ENCODE data around the gene GARIN5B. TPM values are rescaled to one million over a fixed set of nuclear protein-coding genes. Genes with fewer than 3 reads are reported as not detected.

Gene GARIN5B
- total RNA-seq, 3 donors from 2014 or later (not counting 1 experiment from before 2014, with no cell fraction given), result not detected

DNA sequence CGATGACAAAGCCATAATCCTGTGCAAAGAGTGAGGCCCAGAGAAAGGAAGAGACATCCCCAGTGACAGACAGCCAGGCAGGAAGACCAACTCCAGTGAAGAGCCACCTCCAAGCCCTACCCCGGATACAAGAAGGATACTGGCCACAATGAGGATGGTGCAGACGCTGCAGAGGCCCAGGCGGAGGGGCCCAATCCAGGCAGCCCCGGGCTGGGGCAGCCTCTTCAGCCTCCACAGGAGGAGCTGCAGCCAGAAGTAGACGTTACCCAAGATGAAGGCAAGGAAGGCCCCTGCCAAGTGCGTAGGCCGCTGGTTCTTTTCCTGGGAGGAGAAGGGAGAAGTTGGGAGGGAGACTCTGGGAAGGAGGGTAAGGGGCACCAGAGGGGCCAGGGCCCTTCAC, 46.4 kb downstream of the GARIN5B start:
- no peak overlapping the region for H3K4me3 Mint-ChIP-seq

DNA sequence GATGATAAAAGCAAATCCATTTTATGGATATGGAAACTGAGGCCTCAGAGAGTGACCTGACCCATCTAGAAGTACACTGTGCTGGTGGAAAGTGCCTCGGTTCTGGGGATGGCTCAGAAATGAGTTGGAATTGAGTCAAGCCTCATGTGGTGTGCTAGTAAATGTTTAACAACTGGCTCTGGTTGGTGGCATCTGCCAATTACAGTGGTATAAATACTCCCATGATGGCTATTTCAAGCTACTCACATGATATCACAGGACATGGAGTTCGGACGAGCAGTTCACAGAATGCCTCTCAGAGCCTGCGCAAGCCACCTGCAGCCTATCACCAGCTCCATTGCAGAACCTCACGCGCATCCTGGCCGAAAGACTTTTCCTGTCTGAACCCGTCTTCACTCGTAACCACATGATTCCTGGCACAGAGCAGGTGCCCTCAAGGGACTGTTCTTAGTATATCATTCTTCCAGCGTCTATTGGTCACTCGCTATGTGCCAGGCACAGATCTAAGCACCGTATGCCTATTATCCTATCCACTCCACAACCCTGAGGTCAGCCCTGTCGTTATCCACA, 47.0 kb downstream of the GARIN5B start:
- H3K27me3 Mint-ChIP-seq (ENCODE audit: low read depth in 2 of 2), result no peaks in the 10 kb centered on the region
- Histone ChIP-seq H3K36me3 (ENCODE audit: control insufficient read depth, insufficient read depth, low read length) (no peaks in the 10 kb centered on the region), H3K4me1 (ENCODE audit: control insufficient read depth, insufficient read depth, low read length) (no peaks in the 10 kb centered on the region), H3K27ac (ENCODE audit: low read length) (no peak overlapping the region), H3K27me3 (ENCODE audit: control insufficient read depth, insufficient read depth, low read length) (no peaks in the 10 kb centered on the region), H3K9me3 (ENCODE audit: control insufficient read depth, insufficient read depth, low read length) (no peaks in the 10 kb centered on the region), H3K4me3 (ENCODE audit: low read length) (no peak overlapping the region)
- no peaks in the 10 kb centered on the region for H3K36me3 Mint-ChIP-seq
- no peak overlapping the region for H3K4me3 Mint-ChIP-seq
- WGBS (ENCODE audit: insufficient coverage), result 88% methylated on average over 13 of the region's 13 CpGs
- H3K9me3 Mint-ChIP-seq, result no peaks in the 10 kb centered on the region
- no peaks in the 10 kb centered on the region for H3K4me1 Mint-ChIP-seq
- ATAC-seq, result no peak
- TF ChIP-seq CTCF (IDR thresholded peaks at IDR 0.05), result no peak
- intact Hi-C loops (cut with micrococcal nuclease), result no loop called here
- no peak for DNase-seq
- H3K27ac Mint-ChIP-seq, result no peak overlapping the region

More for the DNA sequence above, 46.4 kb downstream of the GARIN5B start:
- H3K27me3 Mint-ChIP-seq (ENCODE audit: low read depth in 2 of 2), result peaks cover 2% of the 10 kb centered on the region in 2 donors
- no peak for ATAC-seq
- no peaks in the 10 kb centered on the region for H3K9me3 Mint-ChIP-seq
- DNase-seq, result no peak
- no peak overlapping the region for H3K27ac ChIP-seq (ENCODE audit: low read length)
- intact Hi-C loops (cut with micrococcal nuclease), result no loop called here
- H3K27ac Mint-ChIP-seq, result no peak overlapping the region
- no peaks in the 10 kb centered on the region for H3K36me3 ChIP-seq (ENCODE audit: control insufficient read depth, insufficient read depth, low read length)
- H3K4me1 ChIP-seq (ENCODE audit: control insufficient read depth, insufficient read depth, low read length), result no peaks in the 10 kb centered on the region
- H3K4me3 ChIP-seq (ENCODE audit: low read length), result no peak overlapping the region
- no peak for TF ChIP-seq CTCF (IDR thresholded peaks at IDR 0.05)
- no peaks in the 10 kb centered on the region for H3K27me3 ChIP-seq (ENCODE audit: control insufficient read depth, insufficient read depth, low read length)
- H3K4me1 Mint-ChIP-seq, result no peaks in the 10 kb centered on the region
- WGBS (ENCODE audit: insufficient coverage), result 93% methylated on average over 8 of the region's 8 CpGs
- no peaks in the 10 kb centered on the region for H3K9me3 ChIP-seq (ENCODE audit: control insufficient read depth, insufficient read depth, low read length)
- no peaks in the 10 kb centered on the region for H3K36me3 Mint-ChIP-seq

DNA sequence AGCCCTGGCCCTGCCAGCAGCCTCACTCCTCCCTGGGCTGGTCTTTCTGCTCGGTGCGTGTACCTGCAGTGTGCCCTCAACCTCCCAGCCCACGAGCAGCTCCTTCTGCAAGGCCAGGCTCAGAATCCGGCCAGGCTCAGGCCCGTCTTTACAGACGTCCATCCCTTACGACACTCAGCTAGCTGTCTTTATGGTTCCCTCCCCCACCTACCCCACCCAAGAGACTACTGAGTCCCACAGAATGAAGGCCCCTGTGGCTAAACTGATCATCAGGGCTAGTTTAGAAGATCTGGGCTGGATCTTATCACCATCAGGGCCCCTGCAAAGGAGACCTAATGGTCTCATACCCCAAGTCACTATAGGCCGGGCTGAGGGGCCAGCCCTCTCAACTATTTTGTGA, 48.7 kb downstream of the GARIN5B start:
- no peak for TF ChIP-seq CTCF (IDR thresholded peaks at IDR 0.05)
- WGBS (ENCODE audit: insufficient coverage), result 90% methylated on average over 8 of the region's 8 CpGs

More for the DNA sequence above, 48.7 kb downstream of the GARIN5B start:
- Histone ChIP-seq H3K4me1 (ENCODE audit: control insufficient read depth, insufficient read depth, low read length) (no peaks in the 10 kb centered on the region), H3K4me3 (ENCODE audit: low read length) (no peak overlapping the region), H3K27ac (ENCODE audit: low read length) (no peak overlapping the region), H3K27me3 (ENCODE audit: control insufficient read depth, insufficient read depth, low read length) (no peaks in the 10 kb centered on the region), H3K9me3 (ENCODE audit: control insufficient read depth, insufficient read depth, low read length) (no peaks in the 10 kb centered on the region), H3K36me3 (ENCODE audit: control insufficient read depth, insufficient read depth, low read length) (no peaks in the 10 kb centered on the region)
- ATAC-seq, result no peak
- Mint-ChIP-seq H3K27me3 (ENCODE audit: low read depth in 2 of 2) (no peaks in the 10 kb centered on the region), H3K4me1 (no peaks in the 10 kb centered on the region), H3K4me3 (no peak overlapping the region), H3K27ac (no peak overlapping the region), H3K36me3 (no peaks in the 10 kb centered on the region), H3K9me3 (no peaks in the 10 kb centered on the region)
- intact Hi-C loops (cut with micrococcal nuclease), result no loop called here
- no peak for DNase-seq
